D341Med (cell line): Measurements from ENCODE around the gene GPHA2.
A peak's percentile ranks its signal among the peaks of the same experiment; 100 is the strongest.

Experiments used
- DNase-seq: peaks from one replicate; pipeline ENCODE4 v3.0.0; 2012; ENCODE audit warnings: low spot score

The GPHA2 gene

DNA sequence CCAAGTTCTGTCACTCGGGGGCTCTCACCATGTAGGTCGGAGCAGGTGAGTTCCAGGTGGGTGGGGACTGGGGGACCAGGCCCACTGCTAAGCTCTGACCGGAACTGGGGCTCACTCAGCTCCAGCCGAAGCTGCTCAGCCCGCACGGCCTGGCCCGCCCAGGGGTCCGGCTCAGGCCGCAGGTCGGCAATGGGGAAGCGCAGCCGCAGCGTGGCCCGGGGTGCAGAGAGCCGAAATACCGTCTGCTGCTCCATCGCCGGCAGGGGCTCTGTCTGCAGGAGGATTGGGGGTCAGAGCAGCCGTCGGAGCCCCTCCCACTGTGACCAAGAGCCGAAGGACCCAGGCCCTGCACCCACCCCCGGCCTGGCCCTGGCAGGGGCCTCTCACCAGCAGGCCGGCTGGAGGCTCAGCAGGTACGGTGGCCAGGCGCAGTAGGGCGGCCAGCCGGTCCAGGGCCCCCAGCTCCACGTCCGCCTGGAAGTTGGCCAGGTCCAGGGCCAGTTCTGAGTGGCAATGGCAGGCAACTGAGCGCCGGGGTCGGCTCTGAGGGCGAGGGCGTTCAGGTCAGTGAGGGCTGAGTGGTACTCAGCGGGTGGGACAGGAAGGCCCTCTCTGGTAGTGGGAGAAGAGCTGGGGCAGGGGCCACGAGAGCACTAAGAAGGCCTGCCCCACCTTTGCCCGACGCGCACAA is 25.9 kb downstream of the GPHA2 start:
- no peak for DNase-seq

DNA sequence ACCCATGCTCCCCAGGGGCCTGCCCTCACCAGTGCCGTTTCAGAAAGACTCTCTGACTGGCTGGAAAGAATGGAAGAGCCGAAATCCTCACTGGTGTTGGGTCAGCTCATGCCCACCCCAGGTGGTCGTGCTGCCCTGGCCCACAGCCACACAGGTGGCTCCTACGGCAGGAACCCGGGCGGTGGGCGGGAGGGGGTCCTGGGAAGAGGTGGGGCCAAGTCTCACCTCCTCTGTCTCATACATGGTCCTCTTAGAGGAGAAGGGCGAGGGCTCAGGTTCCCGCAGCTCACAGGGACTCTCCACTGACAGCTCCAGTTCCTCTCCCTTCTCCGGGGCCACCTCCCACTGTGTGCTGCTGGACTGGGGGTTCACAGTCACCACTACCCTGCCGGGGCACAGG is 26.9 kb downstream of the GPHA2 start:
- DNase-seq = no peak

DNA sequence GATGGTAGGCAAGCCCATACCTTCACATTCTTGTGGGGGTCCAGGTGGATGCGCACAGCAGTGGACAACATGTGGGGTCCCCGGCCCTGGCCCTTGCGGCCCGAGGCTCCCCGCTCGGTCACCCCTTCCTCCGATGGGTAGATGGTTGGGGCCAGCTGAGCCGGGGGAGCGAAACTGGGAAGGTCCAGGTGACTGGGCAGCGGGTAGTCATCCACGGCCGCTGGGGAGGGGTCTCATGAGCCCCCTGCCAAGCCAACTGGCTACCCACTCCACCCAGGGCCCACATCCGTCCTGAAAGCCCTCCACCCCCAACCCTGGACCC is 29.4 kb downstream of the GPHA2 start:
- DNase-seq = no peak

DNA sequence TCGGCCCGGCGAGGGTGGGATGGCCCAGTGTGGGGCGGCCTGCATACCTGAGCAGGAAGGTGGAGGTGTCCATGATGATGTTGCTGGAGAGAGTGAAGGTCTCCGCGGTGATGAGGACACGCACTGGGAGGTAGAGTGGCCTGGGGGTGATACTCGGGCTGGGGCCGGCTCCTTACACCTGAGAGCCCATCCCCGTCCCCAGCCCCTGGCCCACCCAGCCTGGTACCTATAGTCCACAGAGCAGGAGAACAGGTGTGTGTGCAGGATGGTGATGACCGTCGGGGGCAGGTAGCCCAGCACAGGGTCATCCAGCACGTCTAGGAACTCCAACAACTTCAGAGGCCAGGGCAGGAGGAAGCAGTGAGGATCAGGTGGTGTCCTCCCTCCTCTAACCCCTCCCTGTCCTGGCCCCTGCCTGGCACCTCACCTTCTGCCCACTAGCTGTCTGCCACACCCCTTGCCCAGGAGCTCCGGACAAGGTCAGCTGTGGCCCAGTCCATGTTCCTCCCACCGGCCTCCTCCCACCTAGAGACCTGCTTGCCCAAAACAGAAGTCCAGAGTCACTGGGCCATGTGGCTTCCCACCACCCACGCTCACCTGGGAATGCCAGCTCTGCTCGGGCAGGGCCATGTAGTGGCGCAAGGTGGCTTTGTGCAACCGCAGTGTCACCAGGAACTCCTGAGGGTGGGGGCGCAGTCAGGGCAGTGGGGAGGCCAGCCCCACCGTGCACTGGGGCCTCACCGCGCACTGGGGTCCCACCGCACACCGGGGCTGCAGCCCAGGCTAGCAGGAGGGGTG is 30.0 kb downstream of the GPHA2 start:
- no peak for DNase-seq

DNA sequence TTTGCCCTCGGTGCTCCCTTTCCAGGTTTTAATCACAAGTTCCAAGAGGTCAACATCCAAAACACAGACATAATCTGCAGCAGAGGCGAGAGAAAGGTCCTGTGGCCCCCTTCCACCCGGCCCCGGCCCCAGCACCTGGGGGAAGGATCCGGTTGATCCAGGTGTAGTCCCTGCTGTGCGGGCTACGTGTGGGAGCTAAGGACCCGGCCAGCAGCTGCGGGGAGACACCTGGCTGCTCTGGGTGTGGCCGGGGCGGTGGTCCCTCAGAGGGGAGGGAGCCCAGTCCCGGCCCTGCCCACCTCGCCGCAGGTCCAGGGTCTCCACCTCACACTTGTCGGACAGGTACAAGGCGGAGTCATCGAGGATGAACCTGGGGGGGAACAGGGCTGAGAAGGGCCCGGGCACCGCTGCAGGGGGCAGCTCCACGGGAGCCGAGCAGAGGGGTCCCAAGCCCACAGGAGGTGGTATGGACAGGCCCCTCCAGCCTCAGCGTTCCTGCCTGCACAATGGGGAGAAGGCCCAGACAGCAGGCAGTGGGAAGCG is 32.3 kb downstream of the GPHA2 start:
- no peak for DNase-seq

DNA sequence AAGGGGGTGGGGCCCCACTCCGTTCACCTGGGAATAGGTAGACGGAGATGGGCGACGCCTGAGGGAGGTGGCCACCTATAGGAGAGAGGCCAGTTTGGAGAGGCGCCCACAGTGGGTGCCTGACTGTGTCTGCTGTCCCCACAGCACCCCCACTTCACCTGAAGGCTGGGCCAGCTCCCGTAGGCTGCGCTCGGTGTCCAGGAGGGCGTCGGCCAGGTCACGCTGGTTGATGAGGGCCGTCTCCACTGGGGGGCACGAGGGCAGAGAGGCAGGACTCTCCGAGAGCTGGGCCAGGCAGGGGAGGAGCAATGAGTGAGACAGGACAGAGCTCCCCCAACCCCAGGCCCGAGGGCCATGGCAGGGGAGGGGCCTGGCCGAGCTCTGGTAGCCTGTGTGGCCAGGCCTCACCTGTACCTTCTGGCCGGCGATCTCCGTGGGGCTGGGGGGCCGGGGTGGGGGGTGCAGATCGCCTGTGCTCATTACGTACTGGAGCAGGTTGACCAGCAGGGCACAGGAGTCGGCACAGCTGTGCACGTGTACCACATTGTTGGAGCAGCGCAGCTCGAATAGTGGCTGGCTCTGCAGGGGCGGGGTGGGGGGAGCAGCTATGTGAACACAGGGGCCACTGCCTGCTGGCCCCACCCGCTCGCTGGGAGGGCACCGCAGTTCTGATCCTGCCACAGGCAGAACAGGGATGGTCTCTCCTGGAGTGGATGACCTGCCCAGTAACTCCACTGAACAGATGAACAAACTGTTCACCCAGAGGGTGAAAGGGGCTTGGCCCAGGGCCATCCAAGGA is 33.4 kb downstream of the GPHA2 start:
- no peak for DNase-seq

DNA sequence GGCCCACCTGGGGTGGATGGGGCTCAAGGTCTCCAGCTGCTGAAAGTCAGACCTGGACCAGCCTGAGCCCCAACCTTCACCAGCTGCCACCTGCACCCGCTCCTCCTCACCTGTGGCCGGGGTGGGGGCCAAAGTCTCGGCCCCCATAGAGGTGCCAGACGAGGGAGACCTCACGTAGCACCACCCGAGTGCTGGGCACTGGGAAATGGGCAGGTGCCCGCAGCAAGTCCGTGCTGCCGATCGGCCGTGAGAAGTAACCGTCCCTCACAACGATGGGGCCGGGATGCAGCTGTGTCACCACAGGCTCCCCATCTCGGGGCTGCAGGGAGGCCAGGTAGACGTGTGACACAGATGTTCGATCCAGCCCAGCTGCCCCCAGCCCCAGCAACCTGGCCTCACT is 34.9 kb downstream of the GPHA2 start:
- no peak for DNase-seq

DNA sequence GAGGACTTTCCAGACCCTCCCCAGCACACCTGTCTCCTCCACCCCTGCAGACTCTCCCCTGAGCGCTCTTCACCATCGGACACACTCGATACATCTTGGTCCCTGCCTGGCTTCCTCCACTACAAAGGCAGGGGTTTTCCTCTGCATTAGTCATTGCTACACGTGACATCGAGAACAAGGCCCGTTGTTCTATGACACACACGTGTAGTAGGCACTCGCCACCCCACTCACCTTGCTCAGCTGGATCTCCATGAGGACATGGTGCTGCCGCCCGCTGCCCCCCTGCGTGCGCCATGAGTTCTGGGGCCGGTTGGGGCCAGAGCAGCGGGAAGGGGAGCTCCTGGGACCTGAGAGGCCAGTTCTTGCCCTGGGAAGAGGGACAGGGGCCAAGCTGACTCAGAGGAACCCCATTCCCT is 35.4 kb downstream of the GPHA2 start:
- no peak for DNase-seq

DNA sequence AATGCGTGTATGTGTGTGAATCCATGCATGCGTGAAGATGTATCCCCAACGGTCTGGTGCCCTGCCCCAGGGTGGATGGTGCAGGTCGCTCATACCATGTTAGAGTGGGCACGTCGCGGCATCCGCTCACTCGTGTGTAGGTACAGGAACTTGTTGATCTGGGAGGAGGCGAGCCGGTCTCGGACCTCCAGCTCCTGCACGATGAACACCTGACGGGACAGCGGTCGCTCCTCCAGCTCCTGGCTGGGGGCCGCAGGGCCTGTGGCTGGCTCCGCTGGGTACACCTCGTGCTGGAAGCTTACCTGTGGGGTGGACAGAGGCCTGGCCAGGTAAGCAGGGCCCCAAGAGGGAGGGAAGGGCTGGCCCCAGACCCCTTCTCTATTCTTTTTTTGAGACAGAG is 37.2 kb downstream of the GPHA2 start:
- no peak for DNase-seq

DNA sequence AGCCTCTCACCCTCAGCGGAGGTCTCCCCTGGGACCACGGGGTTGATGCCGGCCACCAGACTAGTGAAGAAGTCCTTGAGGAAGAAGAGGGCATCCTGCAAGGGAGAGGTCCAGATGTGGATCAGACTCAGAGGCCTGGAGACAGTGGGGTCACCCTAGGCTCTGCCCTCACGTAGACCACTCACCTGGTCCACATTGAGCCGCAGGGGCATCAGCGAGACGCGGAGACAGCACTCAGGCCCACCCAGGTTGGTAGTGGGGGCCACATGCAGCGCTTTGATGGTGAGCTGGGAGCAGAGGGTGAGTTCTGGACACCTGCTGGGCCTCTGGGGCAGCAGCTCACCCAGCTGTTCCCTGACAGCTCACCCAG is 37.6 kb downstream of the GPHA2 start:
- no peak for DNase-seq

DNA sequence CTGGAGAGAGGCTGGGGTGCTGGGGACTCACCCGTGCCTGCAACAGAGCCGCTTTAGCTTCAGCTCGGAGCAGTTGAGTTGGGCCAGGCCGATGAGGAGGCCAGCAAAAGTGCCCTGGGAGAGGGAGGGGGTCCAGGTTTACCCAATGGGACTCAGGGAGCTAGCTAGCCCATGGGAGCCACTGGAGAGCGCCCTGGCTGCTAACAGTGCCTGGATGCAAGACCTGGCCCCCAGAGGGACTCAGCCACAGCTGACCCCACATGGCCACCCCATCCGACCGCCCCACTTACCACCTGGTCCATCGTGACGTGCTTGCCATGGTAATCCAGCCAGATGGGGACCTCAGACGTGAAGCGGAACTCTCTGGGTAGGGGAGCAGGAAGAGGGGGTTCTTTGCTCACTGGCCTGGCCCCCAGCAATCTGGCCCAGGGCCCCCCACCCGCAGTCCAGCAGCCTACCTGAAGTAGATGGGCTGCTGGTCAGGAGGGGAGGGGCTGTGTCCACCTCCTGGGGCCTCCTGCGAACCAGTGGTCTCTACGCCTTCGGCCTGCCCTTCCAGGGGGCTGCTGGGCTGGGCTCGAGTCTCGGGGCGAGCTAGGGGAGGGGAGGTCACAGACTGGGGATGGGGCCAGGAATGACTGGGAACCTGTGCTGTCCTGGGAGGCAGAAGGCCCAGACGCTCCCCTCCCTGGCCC is 38.2 kb downstream of the GPHA2 start:
- DNase-seq = no peak

DNA sequence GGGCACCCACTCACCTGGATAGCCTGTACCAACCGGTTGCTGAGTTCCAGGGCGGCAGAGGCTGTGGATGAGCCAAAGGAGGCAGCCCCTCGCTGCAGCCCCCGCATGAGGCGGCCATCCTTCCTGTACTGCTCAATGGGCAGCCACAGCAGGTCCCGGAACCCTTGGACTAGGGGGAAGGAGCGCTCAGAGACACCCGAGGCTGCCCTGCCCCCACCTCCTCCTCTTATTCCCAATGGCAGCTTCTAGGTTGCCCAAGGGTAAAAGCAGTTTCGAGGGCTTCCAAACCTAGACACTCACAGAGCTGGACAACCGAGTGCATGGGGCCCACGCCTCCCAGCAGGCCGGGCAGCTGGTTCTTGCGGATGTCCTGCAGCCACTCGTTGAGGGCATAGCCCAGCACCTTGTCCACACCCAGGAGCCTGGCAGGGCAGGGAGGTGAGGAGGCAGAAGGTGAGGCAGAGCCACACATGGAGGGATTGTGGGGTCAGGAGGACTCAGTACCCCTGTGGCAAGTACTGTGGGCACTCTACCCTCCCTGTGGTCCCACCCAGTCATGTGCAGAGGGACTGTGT is 39.2 kb downstream of the GPHA2 start:
- no peak for DNase-seq

DNA sequence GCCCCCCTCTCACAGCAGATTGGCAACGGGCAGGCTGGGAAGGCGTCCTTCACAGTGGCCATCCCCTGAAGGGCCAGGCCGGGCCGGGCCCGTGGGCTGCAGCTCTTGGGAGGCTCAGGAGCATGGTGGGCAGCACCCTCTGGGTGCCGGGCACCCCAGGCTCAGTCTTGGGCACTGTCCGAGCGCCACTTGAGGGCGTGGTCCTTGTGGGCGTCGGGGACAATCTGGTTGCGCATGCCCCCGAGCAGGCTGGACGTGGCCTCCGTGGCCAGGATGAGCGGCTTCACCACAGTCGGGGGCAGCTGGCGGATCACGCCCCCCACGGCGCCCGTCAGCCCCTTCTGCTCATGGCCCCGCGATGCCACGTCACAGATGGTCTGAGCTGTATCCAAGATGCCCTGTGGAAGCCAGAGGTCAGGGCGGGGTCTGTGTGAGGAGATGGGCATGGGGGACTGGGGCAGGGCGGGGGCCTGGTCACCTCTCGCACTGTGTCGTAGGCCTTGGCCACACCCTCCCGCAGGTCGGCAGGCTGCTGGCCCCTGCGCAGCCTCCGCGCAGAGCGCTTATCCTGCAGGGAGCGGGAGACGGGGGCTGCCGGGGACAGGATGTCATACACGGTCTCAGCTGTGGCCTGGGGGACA is 40.8 kb downstream of the GPHA2 start:
- DNase-seq = no peak

DNA sequence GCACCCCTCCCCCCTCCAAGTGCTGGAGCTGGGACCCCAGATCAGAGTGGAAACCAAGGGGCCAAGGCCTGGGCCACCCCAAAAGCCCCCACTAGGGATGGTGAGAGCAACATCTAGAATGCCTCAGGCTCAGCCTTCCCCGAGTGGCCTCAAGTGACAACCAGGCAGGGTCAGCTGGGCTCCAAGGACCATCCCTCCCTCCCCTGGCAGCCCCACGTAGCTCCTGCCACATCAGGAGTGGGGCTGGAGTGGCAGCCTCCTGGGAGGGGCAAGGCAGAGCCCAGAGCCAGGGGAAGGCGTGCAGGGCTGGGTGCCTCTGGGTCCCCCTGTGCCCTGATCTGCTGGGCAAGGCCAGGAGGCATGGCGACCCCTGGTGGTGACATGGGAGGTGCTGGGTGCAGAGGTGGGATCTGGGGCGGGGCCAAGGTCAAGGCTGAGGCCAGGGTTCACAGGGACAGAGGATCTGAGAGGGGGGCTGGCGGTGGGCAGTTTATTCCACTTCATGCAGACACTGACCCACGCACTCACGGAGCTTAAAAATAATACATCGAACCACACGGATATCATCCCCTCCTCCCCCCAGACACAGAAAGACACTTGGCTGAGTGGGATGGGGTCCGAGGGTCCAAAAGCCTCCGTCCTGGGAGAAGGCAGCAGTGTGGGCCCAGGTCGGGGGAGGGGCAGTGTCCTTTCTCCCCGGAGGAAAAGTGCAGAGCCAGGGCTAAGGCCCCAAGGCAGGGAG is 41.5 kb downstream of the GPHA2 start:
- peak; percentile 90 for DNase-seq

DNA sequence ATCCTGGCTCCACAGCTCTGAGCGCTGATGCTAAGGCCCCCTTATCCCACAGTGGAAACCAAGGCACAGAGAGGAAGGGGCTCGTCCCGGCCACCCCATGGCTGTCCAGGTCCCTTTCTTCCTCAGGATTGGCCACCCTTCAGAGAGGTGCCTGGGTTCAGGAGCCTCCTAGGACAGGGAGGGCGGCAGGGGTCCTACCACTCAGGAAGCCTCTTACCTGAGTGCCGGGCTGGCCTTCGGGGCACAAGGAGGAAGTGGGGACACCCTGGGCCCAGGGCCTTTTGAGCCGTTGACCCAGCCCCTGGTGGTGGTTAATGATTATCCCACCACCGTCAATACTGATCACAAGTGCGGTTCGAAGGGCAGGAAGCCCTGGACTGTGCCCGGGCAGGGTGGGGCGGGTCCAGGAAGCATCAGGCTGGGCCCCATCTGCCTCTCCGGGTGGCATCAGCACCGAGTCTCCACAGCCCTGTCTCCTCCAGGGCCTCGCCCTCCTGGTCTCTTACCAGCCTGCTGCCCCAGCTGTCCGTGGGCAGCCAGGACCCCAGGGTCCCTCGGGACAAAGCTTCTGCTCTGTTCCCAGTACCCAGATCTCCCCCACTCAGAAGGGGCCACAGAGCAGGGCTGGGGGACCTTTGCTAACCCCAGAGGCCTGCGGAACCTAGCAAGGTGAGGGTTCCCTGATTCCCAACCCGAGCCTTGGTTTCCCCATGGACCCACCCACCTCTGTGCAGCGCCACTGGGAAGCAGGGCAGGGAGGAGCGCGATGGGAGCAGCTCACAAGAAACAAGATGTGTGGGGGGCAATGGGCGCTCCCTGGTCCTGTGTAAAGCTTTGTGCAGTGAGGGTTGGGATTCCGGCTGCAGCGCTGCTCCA is 42.3 kb downstream of the GPHA2 start:
- no peak for DNase-seq

DNA sequence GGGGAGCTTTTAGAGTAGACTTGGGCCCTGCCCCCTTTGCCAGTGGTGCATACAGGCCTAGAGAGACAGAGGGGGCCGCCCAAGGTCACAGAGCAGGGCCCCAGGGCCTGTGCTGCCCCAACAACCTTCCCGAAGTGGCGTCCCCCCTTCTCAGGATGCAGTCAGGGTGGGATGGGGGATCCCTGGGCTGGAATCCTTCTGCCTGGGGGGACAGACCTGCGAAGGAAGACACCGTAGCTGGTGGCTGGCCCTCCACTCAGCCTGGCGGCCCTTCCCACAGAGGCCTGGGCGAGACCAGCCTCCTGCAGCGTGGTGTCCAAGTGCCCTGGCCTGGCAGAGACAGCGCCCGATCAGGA is 42.9 kb downstream of the GPHA2 start:
- DNase-seq = no peak

DNA sequence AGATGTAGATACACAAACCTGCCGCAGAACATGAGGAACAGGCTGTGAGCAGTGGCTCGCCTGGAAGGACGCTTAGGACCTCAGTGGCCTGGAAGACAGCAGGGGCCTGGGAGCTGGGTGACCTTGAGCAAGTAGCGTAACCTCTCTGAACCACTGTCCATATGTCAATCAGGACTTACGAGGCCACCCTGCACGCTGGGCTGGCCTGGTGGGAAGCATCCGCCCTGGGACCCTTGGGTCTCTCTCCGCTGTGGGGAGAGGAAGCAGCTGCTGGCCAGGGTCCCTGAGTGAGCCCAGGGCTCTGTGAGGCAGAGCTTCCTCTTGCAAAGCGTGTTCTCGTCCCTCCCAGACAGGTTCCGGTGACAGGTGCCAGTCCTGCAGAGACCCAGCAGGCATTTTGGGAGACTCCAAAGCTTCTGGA is 43.3 kb downstream of the GPHA2 start:
- DNase-seq = no peak

DNA sequence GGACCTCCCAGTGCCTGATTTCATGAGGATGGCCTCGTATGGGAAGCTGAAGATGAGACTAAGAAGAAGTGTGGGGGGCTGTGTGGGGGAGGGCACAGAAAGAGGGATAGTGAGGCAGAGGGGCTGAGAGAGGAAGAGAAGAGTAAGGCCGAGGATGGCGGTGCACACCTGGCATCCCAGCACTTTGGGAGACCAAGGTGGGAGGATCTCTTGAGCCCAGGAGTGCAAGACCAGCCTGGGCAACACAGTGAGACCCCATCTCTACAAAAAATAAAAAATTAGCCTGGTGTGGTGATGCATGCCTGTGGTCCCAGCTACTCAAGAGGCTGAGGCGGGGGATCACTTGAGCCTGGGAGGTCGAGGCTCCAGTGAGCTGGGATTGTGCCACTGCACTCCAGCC is 43.8 kb downstream of the GPHA2 start:
- no peak for DNase-seq

DNA sequence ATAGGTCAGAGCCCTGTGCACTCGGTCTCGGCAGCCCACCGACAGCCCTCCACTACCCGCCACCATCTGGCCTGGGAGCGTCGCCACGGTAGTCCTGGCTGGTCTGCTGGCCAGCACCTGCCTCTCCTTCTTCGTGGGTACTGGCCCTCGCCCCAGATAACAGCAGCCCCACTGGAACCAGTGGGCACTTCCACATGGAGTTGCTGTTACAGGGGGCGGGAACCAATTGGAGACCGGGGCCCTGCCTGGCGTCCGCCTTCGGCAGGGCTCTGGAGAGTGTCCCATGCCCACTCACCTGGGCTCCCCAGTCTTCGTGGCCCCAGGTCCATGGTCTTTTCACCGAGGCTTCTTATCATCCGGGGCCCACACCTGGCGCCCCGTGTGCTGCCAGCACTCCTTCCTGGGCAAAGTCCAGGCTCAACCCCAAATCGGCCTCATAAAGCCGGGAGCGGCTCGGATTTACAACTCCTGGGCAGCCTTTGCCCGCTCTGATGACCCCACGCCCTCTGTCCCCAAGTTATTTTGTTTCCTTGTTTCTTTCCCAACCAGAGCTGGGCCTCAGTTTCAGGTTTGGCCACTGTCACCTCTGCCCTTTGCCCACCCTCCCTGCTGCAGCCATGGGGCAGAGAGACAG is 44.4 kb downstream of the GPHA2 start:
- no peak for DNase-seq
